NCI-H1694 treated with DMSO at 0.1 percent for 48 hours (cell line): ENCODE measurements around the gene DOCK7.

Source experiments
- DNase-seq: peaks from one replicate; lab custom pipeline; 2025; lab: John Stamatoyannopoulos, UW

The DOCK7 gene

GRCh38 chr1:62444701-62445100 is 243.5 kb downstream of the DOCK7 start:
- no peak for DNase-seq

- no peak for DNase-seq
Measured at GRCh38 chr1:62439652-62440371, 248.4 kb downstream of the DOCK7 start.

- peak; percentile 25 for DNase-seq
Measured at GRCh38 chr1:62438163-62438562, 250.0 kb downstream of the DOCK7 start.

- no peak for DNase-seq
Measured at GRCh38 chr1:62437273-62437940, 250.8 kb downstream of the DOCK7 start.

GRCh38 chr1:62436466-62437272 is 251.5 kb downstream of the DOCK7 start, which contains the start of gene USP1:
Gene USP1 (plus strand): TSS chr1:62437049. CDS start chr1:62439868, 2,819 bp downstream.
- peak; percentile 100 for DNase-seq

GRCh38 chr1:62436039-62436465 is 252.1 kb downstream of the DOCK7 start:
- no peak for DNase-seq

GRCh38 chr1:62435231-62436038 is 252.8 kb downstream of the DOCK7 start:
- no peak for DNase-seq

- no peak for DNase-seq
Measured at GRCh38 chr1:62434618-62435001, 253.6 kb downstream of the DOCK7 start.

- DNase-seq = peak; percentile 73
Measured at GRCh38 chr1:62433861-62434617, 254.1 kb downstream of the DOCK7 start.

GRCh38 chr1:62429581-62429980 is 258.6 kb downstream of the DOCK7 start:
- DNase-seq = no peak

GRCh38 chr1:62428351-62428750 is 259.8 kb downstream of the DOCK7 start:
- peak; percentile 99 for DNase-seq

- no peak for DNase-seq
Measured at GRCh38 chr1:62426794-62427193, 261.4 kb downstream of the DOCK7 start.

GRCh38 chr1:62426237-62426636 is 261.9 kb downstream of the DOCK7 start:
- DNase-seq = no peak

GRCh38 chr1:62425041-62425440 is 263.1 kb downstream of the DOCK7 start:
- DNase-seq = no peak

GRCh38 chr1:62424411-62424810 is 263.8 kb downstream of the DOCK7 start:
- DNase-seq = no peak

- no peak for DNase-seq
Measured at GRCh38 chr1:62423580-62424242, 264.5 kb downstream of the DOCK7 start.

GRCh38 chr1:62420214-62420613 is 268.0 kb downstream of the DOCK7 start:
- DNase-seq = no peak

- no peak for DNase-seq
Measured at GRCh38 chr1:62417351-62417999, 270.7 kb downstream of the DOCK7 start.

GRCh38 chr1:62415687-62416086 is 272.5 kb downstream of the DOCK7 start:
- no peak for DNase-seq

- peak; percentile 90 for DNase-seq
Measured at GRCh38 chr1:62407398-62408009, 280.7 kb downstream of the DOCK7 start.
